H9 (cell line): ENCODE measurements around the gene TAF4B. TPM values are rescaled to one million over a fixed set of nuclear protein-coding genes. Genes with fewer than 3 reads are reported as not detected.

ENCODE experiments used
- DNase-seq: peaks from one replicate; pipeline ENCODE4 v3.0.0-alpha.2; 2017
- H2AFZ ChIP-seq: one replicate; pipeline ENCODE4 v1.6.1; 2013; ENCODE audit warnings: mild to moderate bottlenecking, low read length, control low read depth, moderate library complexity
- H2AK5ac ChIP-seq: 2 replicates; pipeline ENCODE4 v1.6.1; 2013; ENCODE audit warnings: low read length, control low read depth, mixed read lengths; ENCODE audit not compliant: insufficient read length
- H2BK120ac ChIP-seq: one replicate; pipeline ENCODE4 v1.6.1; 2013; ENCODE audit warnings: low read depth, mild to moderate bottlenecking, low read length, control low read depth, inconsistent platforms; ENCODE audit not compliant: poor library complexity, severe bottlenecking
- H2BK12ac ChIP-seq: 2 replicates; pipeline ENCODE4 v1.6.1; 2013; ENCODE audit warnings: low read length, control low read depth, mixed read lengths, low read depth; ENCODE audit not compliant: insufficient read length
- H2BK15ac ChIP-seq: 2 replicates; pipeline ENCODE4 v1.6.1; 2013; ENCODE audit warnings: low read depth, low read length, control low read depth
- H2BK20ac ChIP-seq: one replicate; pipeline ENCODE4 v1.6.1; 2013; ENCODE audit warnings: low read depth, mild to moderate bottlenecking, low read length, control low read depth, inconsistent platforms; ENCODE audit not compliant: poor library complexity, severe bottlenecking
- H2BK5ac ChIP-seq: 2 replicates; pipeline ENCODE4 v1.6.1; 2013; ENCODE audit warnings: low read length, control low read depth, mixed read lengths; ENCODE audit not compliant: insufficient read length
- H3K14ac ChIP-seq: 2 replicates; pipeline ENCODE4 v1.6.1; 2013; ENCODE audit warnings: low read length, control low read depth; ENCODE audit not compliant: insufficient read depth
- H3K18ac ChIP-seq: 2 replicates; pipeline ENCODE4 v1.6.1; 2013; ENCODE audit warnings: low read depth, mild to moderate bottlenecking, mixed read lengths, low read length, control low read depth; ENCODE audit not compliant: insufficient read length
- H3K23ac ChIP-seq: 2 replicates; pipeline ENCODE4 v1.6.1; 2013; ENCODE audit warnings: low read length, control low read depth, mixed read lengths, low read depth; ENCODE audit not compliant: insufficient read length
- H3K23me2 ChIP-seq: 2 replicates; pipeline ENCODE4 v1.6.1; 2013; ENCODE audit warnings: low read depth, mild to moderate bottlenecking, mixed read lengths, low read length, control low read depth; ENCODE audit not compliant: insufficient read length, poor library complexity, severe bottlenecking
- H3K27ac ChIP-seq: 2 replicates; pipeline ENCODE4 v1.5.1; 2013; ENCODE audit warnings: low read length, control low read depth, mixed read lengths, low read depth; ENCODE audit not compliant: insufficient read length
- H3K27me3 ChIP-seq: 2 replicates; pipeline ENCODE4 v1.6.1; 2013; ENCODE audit warnings: low read length, control low read depth, inconsistent platforms; ENCODE audit not compliant: insufficient read depth
- H3K4ac ChIP-seq: 2 replicates; pipeline ENCODE4 v1.6.1; 2013; ENCODE audit warnings: low read depth, mild to moderate bottlenecking, control low read depth, inconsistent platforms, low read length, moderate library complexity
- H3K4me1 ChIP-seq: 2 replicates; pipeline ENCODE4 v1.6.1; 2013; ENCODE audit warnings: low read length, control low read depth, inconsistent platforms; ENCODE audit not compliant: insufficient read depth
- H3K4me2 ChIP-seq: 2 replicates; pipeline ENCODE4 v1.6.1; 2013; ENCODE audit warnings: low read length, control low read depth, mixed read lengths; ENCODE audit not compliant: insufficient read length, insufficient read depth
- H3K56ac ChIP-seq: 2 replicates; pipeline ENCODE4 v1.6.1; 2013; ENCODE audit warnings: low read depth, mild to moderate bottlenecking, mixed read lengths, low read length, control low read depth; ENCODE audit not compliant: insufficient read length
- H3K79me1 ChIP-seq: 2 replicates; pipeline ENCODE4 v1.6.1; 2013; ENCODE audit warnings: low read depth, mild to moderate bottlenecking, moderate library complexity, low read length, control low read depth, inconsistent platforms; ENCODE audit not compliant: insufficient read depth, poor library complexity, severe bottlenecking
- H3K79me2 ChIP-seq: 2 replicates; pipeline ENCODE4 v1.6.1; 2013; ENCODE audit warnings: low read length, control low read depth, inconsistent platforms; ENCODE audit not compliant: insufficient read depth
- H3K9ac ChIP-seq: 2 replicates; pipeline ENCODE4 v1.6.1; 2013; ENCODE audit warnings: low read length, control low read depth, mixed read lengths; ENCODE audit not compliant: insufficient read length; ENCODE audit errors: extremely low read depth
- H3K9me3 ChIP-seq: one replicate; pipeline ENCODE4 v1.6.1; 2013; ENCODE audit warnings: low read depth, low read length, inconsistent platforms; ENCODE audit not compliant: control insufficient read depth
- H3T11ph ChIP-seq: one replicate; pipeline ENCODE4 v1.6.1; 2013; ENCODE audit warnings: mild to moderate bottlenecking, low read length, control low read depth, inconsistent platforms
- H4K20me1 ChIP-seq: one replicate; pipeline ENCODE4 v1.6.1; 2013; ENCODE audit not compliant: control insufficient read depth, insufficient read length, insufficient read depth
- H4K5ac ChIP-seq: 2 replicates; pipeline ENCODE4 v1.6.1; 2013; ENCODE audit warnings: low read depth, mild to moderate bottlenecking, mixed read lengths, low read length, control low read depth; ENCODE audit not compliant: insufficient read length
- H4K8ac ChIP-seq: replicated peaks from 2 replicates; pipeline ENCODE4 v1.6.1; 2013; ENCODE audit warnings: low read length, control low read depth, mixed read lengths, low read depth; ENCODE audit not compliant: insufficient read length
- H4K91ac ChIP-seq: 2 replicates; pipeline ENCODE4 v1.6.1; 2013; ENCODE audit warnings: low read depth, mild to moderate bottlenecking, moderate library complexity, mixed read lengths, low read length, control low read depth; ENCODE audit not compliant: insufficient read length
- H3K27ac Mint-ChIP-seq, 3 experiments: 2 replicates in 2 of 3; 3 replicates in 1 of 3; pipeline ENCODE4 v1.8.0; 2020 to 2021; ENCODE audit warnings: mixed read lengths in 3 of 3, mild to moderate bottlenecking in 1 of 3, moderate library complexity in 1 of 3
- H3K27me3 Mint-ChIP-seq: 2 replicates; pipeline ENCODE4 v1.8.0; 2021; ENCODE audit warnings: low read depth, mild to moderate bottlenecking, moderate library complexity, mixed read lengths
- H3K36me3 Mint-ChIP-seq, 3 experiments: 2 replicates in 2 of 3; 3 replicates in 1 of 3; pipeline ENCODE4 v1.8.0; 2020 to 2021; ENCODE audit warnings: low read depth in 3 of 3, mixed read lengths in 3 of 3; ENCODE audit not compliant: insufficient read depth in 1 of 3
- H3K4me1 Mint-ChIP-seq, 2 experiments: 2 replicates each; pipeline ENCODE4 v1.8.0; 2020; ENCODE audit warnings: mixed read lengths in 2 of 2
- H3K4me3 Mint-ChIP-seq, 2 experiments: 2 replicates in 1 of 2; 3 replicates in 1 of 2; pipeline ENCODE4 v1.8.0; 2020 to 2021; ENCODE audit warnings: mild to moderate bottlenecking in 2 of 2, mixed read lengths in 2 of 2, moderate library complexity in 1 of 2
- H3K9me3 Mint-ChIP-seq, 2 experiments: 2 replicates in 1 of 2; 3 replicates in 1 of 2; pipeline ENCODE4 v1.8.0; 2020; ENCODE audit warnings: mild to moderate bottlenecking in 2 of 2, mixed read lengths in 2 of 2, moderate library complexity in 1 of 2
- CTCF ChIP-seq: fragments of 200-600 bp; sonication (generic); conservative IDR thresholded peaks from 3 replicates; pipeline ENCODE4 v1.8.0; 2021; ENCODE audit warnings: antibody characterized with exemption, mild to moderate bottlenecking
- WGBS: extraction: QIAGEN DNeasy Blood & Tissue Kit; methylation state at CpG from one replicate; pipeline ENCODE4 v1.1.7; 2013; ENCODE audit warnings: missing lambda C conversion rate, low lambda C conversion rate, mixed read lengths; ENCODE audit not compliant: insufficient read length; ENCODE audit errors: extremely low coverage; 5-methylcytosine and 5-hydroxymethylcytosine counted together
- total RNA-seq: library from RNA; stranded (reverse); gene quantifications from 2 replicates; pipeline ENCODE4 v1.2.1, GENCODE V29; 2021

Gene TAF4B
- total RNA-seq, 1 experiment from 2014 or later: 19.8 TPM

- Histone ChIP-seq H3K4me1 (no peaks in the 10 kb centered on the region), H3K27me3 (no peaks in the 10 kb centered on the region), H4K8ac (no peak overlapping the region), H3K9ac (no peak overlapping the region), H2AFZ (no peak overlapping the region), H4K20me1 (no peaks in the 10 kb centered on the region), H3K4ac (no peak overlapping the region), H4K5ac (no peak overlapping the region), H3K9me3 (no peaks in the 10 kb centered on the region), H2BK15ac (no peak overlapping the region), H3K79me2 (no peaks in the 10 kb centered on the region), H3K14ac (no peak overlapping the region), H3K27ac (no peak overlapping the region), H2AK5ac (no peak overlapping the region), H3K23me2 (no peaks in the 10 kb centered on the region), H3T11ph (no peak overlapping the region), H2BK12ac (no peak overlapping the region), H3K23ac (no peak overlapping the region), H2BK5ac (no peak overlapping the region), H3K79me1 (no peaks in the 10 kb centered on the region), H3K4me2 (no peak overlapping the region), H2BK120ac (no peak overlapping the region), H3K18ac (no peak overlapping the region), H4K91ac (no peak overlapping the region), H2BK20ac (no peak overlapping the region), H3K56ac (no peak overlapping the region)
- TF ChIP-seq CTCF: no peak
- Mint-ChIP-seq H3K27me3 (no peaks in the 10 kb centered on the region), H3K27ac (peak overlapping the region in 1 of 3 experiments; percentile 8; a peak in 1 of 7 replicates), H3K36me3 (peaks cover 2 to 10% (median 4%) of the 10 kb centered on the region in 3 experiments; a peak in 4 of 7 replicates), H3K4me3 (no peak overlapping the region), H3K4me1 (no peaks in the 10 kb centered on the region), H3K9me3 (no peaks in the 10 kb centered on the region)
- WGBS: no CpG with 5 or more reads among the region's 2 CpGs
- no peak for DNase-seq
Measured at GRCh38 chr18:26335156-26335555, 108.9 kb downstream of the TAF4B start.
